Measurements from ENCODE around the gene VPS35L. TPM values are rescaled to one million over a fixed set of nuclear protein-coding genes. Genes with fewer than 3 reads are reported as not detected.

VPS35L gene
- total and polyA plus RNA-seq, 10 of the 15 experiments (the other 5 are each of a cell fraction or from before 2014, with no cell fraction given) = 14.9 to 44.1 (median 26.3) TPM

GRCh38 chr16:19717741-19718623 lies 162.5 kb downstream of the VPS35L start, which contains the start of the genes IQCK and KNOP1 (continued):
- no peak for TF ChIP-seq NFYA (IDR thresholded peaks at IDR 0.05; ENCODE audit: borderline replicate concordance, low read depth, low read length)
- TF ChIP-seq MEF2A (IDR thresholded peaks at IDR 0.05; ENCODE audit: insufficient read depth, low read depth, low read length) = no peak
- peak; percentile 63 for TF ChIP-seq E4F1 (IDR thresholded peaks at IDR 0.05; ENCODE audit: borderline replicate concordance, partially characterized antibody)
- TF ChIP-seq CREM (IDR thresholded peaks at IDR 0.05; ENCODE audit: low read depth) = peak; percentile 50; the same call in 1 of the 2 replicates
- TF ChIP-seq TAF1 (IDR thresholded peaks at IDR 0.05; ENCODE audit: borderline replicate concordance, low read depth, low read length) = peak; percentile 28; the same call in 1 of the 2 replicates
- TF ChIP-seq FOXK2 (IDR thresholded peaks at IDR 0.05) = 0 out of 2 replicates have a peak, but pooled peaks have one; percentile 37
- no peak for TF ChIP-seq SUZ12 (IDR thresholded peaks at IDR 0.05; ENCODE audit: unreplicated experiment)
- peak; percentile 80 to 94 for TF ChIP-seq BHLHE40 (IDR thresholded peaks at IDR 0.05; ENCODE audit: borderline replicate concordance in 1 of 2, low read depth in 2 of 2, low read length in 1 of 2)
- peak; percentile 81 for TF ChIP-seq ELK1 (IDR thresholded peaks at IDR 0.05; ENCODE audit: low read depth, low read length)
- TF ChIP-seq ZNF207 (IDR thresholded peaks at IDR 0.05; ENCODE audit: borderline replicate concordance) = peak; percentile 55; the same call in 1 of the 2 replicates
- peak; percentile 54 for TF ChIP-seq SIX5 (IDR thresholded peaks at IDR 0.05; ENCODE audit: low read depth, low read length, severe bottlenecking)
- TF ChIP-seq BACH1 (IDR thresholded peaks at IDR 0.05; ENCODE audit: borderline replicate concordance) = 0 out of 2 replicates have a peak, but pooled peaks have one; percentile 17
- peak; percentile 65 for TF ChIP-seq DPF2 (IDR thresholded peaks at IDR 0.05)
- no peak for TF ChIP-seq RAD51 (IDR thresholded peaks at IDR 0.05)
- no peak for TF ChIP-seq IRF5 (IDR thresholded peaks at IDR 0.05; ENCODE audit: borderline replicate concordance)
- TF ChIP-seq POLR2A (IDR thresholded peaks at IDR 0.05; ENCODE audit: low read depth, low read length) = peak; percentile 88
- peak; percentile 71 for TF ChIP-seq SREBF1 (IDR thresholded peaks at IDR 0.05; ENCODE audit: low read length)
- peak; percentile 70 for TF ChIP-seq ZBTB11 (CRISPR knock-in tag; IDR thresholded peaks at IDR 0.05)
- no peak for TF ChIP-seq SMC3 (IDR thresholded peaks at IDR 0.05; ENCODE audit: borderline replicate concordance, low read length)
- TF ChIP-seq MAX (IDR thresholded peaks at IDR 0.05; ENCODE audit: low read depth, low read length) = peak; percentile 94
- TF ChIP-seq EGR1 (IDR thresholded peaks at IDR 0.05; ENCODE audit: borderline replicate concordance in 1 of 2, low read depth in 2 of 2, low read length in 2 of 2) = peak in 1 of 2 experiments; percentile 41; a peak in 1 of 3 replicates
